ENCODE data around the gene EPHA5. TPM values are rescaled to one million over a fixed set of nuclear protein-coding genes. Genes with fewer than 3 reads are reported as not detected.
A peak's percentile ranks its signal among the peaks of the same experiment; 100 is the strongest.

Gene EPHA5
- total RNA-seq, 1 experiment from 2014 or later: not detected

- Mint-ChIP-seq H3K9me3 (no peaks in the 10 kb centered on the region; a peak in 2 of 5 replicates), H3K4me1 (peaks cover 42 to 46% of the 10 kb centered on the region in 2 experiments), H3K27ac (no peak overlapping the region), H3K27me3 (ENCODE audit: low read depth) (peaks cover 79% of the 10 kb centered on the region), H3K36me3 (ENCODE audit: insufficient read depth in 1 of 3, low read depth in 3 of 3) (no peaks in the 10 kb centered on the region), H3K4me3 (peak overlapping the region; percentile 68 to 78)
- Histone ChIP-seq H4K20me1 (ENCODE audit: control insufficient read depth, insufficient read depth, insufficient read length) (no peaks in the 10 kb centered on the region), H2BK120ac (ENCODE audit: low read depth, low read length, poor library complexity, severe bottlenecking) (no peak overlapping the region), H2BK12ac (ENCODE audit: insufficient read length, low read depth, low read length) (no peak overlapping the region), H3K4me2 (ENCODE audit: insufficient read depth, insufficient read length, low read length) (peak overlapping the region; percentile 90), H3K79me2 (ENCODE audit: insufficient read depth, low read length) (no peaks in the 10 kb centered on the region), H3K9ac (ENCODE audit: extremely low read depth, insufficient read length, low read length) (no peak overlapping the region), H3K4ac (ENCODE audit: low read depth, low read length) (no peak overlapping the region), H2AFZ (ENCODE audit: low read length) (no peak overlapping the region), H3K27me3 (ENCODE audit: insufficient read depth, low read length) (peaks cover 26% of the 10 kb centered on the region), H4K91ac (ENCODE audit: insufficient read length, low read depth, low read length) (no peak overlapping the region), H2BK5ac (ENCODE audit: insufficient read length, low read length) (no peak overlapping the region), H3K4me1 (ENCODE audit: insufficient read depth, low read length) (peaks cover 5% of the 10 kb centered on the region; the same call in 1 of the 2 replicates), H3K56ac (ENCODE audit: insufficient read length, low read depth, low read length) (no peak overlapping the region), H3T11ph (ENCODE audit: low read length) (no peak overlapping the region), H4K8ac (replicated peaks; ENCODE audit: insufficient read length, low read depth, low read length) (no peak overlapping the region), H3K18ac (ENCODE audit: insufficient read length, low read depth, low read length) (no peak overlapping the region), H4K5ac (ENCODE audit: insufficient read length, low read depth, low read length) (no peak overlapping the region), H3K23me2 (ENCODE audit: insufficient read length, low read depth, low read length, poor library complexity, severe bottlenecking) (peaks cover 18% of the 10 kb centered on the region), H2AK5ac (ENCODE audit: insufficient read length, low read length) (no peak overlapping the region), H3K23ac (ENCODE audit: insufficient read length, low read depth, low read length) (no peak overlapping the region), H3K79me1 (ENCODE audit: insufficient read depth, low read depth, low read length, poor library complexity, severe bottlenecking) (no peaks in the 10 kb centered on the region), H3K9me3 (ENCODE audit: control insufficient read depth, low read depth, low read length) (no peaks in the 10 kb centered on the region), H2BK15ac (ENCODE audit: low read depth, low read length) (no peak overlapping the region), H2BK20ac (ENCODE audit: low read depth, low read length, poor library complexity, severe bottlenecking) (no peak overlapping the region), H3K14ac (ENCODE audit: insufficient read depth, low read length) (no peak overlapping the region), H3K27ac (ENCODE audit: insufficient read length, low read depth, low read length) (no peak overlapping the region)
- TF ChIP-seq, protein P1, sequence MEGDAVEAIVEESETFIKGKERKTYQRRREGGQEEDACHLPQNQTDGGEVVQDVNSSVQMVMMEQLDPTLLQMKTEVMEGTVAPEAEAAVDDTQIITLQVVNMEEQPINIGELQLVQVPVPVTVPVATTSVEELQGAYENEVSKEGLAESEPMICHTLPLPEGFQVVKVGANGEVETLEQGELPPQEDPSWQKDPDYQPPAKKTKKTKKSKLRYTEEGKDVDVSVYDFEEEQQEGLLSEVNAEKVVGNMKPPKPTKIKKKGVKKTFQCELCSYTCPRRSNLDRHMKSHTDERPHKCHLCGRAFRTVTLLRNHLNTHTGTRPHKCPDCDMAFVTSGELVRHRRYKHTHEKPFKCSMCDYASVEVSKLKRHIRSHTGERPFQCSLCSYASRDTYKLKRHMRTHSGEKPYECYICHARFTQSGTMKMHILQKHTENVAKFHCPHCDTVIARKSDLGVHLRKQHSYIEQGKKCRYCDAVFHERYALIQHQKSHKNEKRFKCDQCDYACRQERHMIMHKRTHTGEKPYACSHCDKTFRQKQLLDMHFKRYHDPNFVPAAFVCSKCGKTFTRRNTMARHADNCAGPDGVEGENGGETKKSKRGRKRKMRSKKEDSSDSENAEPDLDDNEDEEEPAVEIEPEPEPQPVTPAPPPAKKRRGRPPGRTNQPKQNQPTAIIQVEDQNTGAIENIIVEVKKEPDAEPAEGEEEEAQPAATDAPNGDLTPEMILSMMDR (conservative IDR thresholded peaks at IDR 0.05): peak; percentile 39; the same call in 2 of the 3 replicates
- no CpG with 5 or more reads among the region's 6 CpGs for WGBS (ENCODE audit: extremely low coverage, insufficient read length, low lambda C conversion rate)
- no peak for DNase-seq
Measured at GRCh38 chr4:65670020-65670330, 314 bp downstream of the EPHA5 start.
